B cell (primary cell): Measurements from ENCODE around the gene TACR2. TPM values are rescaled to one million over a fixed set of nuclear protein-coding genes. Genes with fewer than 3 reads are reported as not detected.

Experiments used
- ATAC-seq: fragments of 200-7000 bp; cut with Tn5 transposase; one replicate; pipeline ENCODE4 v1.10.0; 2021; ENCODE audit warnings: low read depth, mild to moderate bottlenecking, moderate number of reproducible peaks, moderate library complexity
- CTCF ChIA-PET: fragments of 350-600 bp; sonication (Branson Sonifier 250); formaldehyde crosslinking; loops from one replicate; lab custom pipeline; 2021; ENCODE audit warnings: antibody characterized with exemption, inconsistent platforms; lab: Charles Lee
- POLR2A ChIA-PET: fragments of 350-600 bp; sonication (Branson Sonifier 250); formaldehyde crosslinking; loops from one replicate; lab custom pipeline; 2021; ENCODE audit warnings: antibody characterized with exemption; lab: Charles Lee
- DNase-seq: peaks from one replicate; pipeline ENCODE4 v3.0.0; 2013
- H2AFZ ChIP-seq: 2 replicates; pipeline ENCODE4 v1.6.1; 2012; ENCODE audit warnings: mild to moderate bottlenecking, low read depth, low read length; ENCODE audit not compliant: insufficient read depth, poor library complexity, severe bottlenecking
- H3K27ac ChIP-seq, 2 donors: 1 replicate in 1 of 2; 2 replicates in 1 of 2; pipeline ENCODE4 v1.5.1; 2012 to 2013; ENCODE audit warnings: low read length in 2 of 2, mild to moderate bottlenecking in 2 of 2, moderate library complexity in 1 of 2
- H3K27me3 ChIP-seq, 4 experiments: fragments of 200-600 bp in 1 of 4; sonication (generic) in 1 of 4; replicated peaks in 1 of 4; 1 replicate in 2 of 4; 2 replicates in 2 of 4; pipeline versions ENCODE4 v1.6.1 to v1.7.0; 2013 to 2016; ENCODE audit warnings: low read length in 3 of 4, mild to moderate bottlenecking in 2 of 4, mixed read lengths in 1 of 4, moderate library complexity in 1 of 4; ENCODE audit not compliant: insufficient read depth in 4 of 4, control insufficient read depth in 3 of 4; ENCODE audit errors: control extremely low read depth in 1 of 4
- H3K36me3 ChIP-seq, 2 experiments: replicated peaks in 1 of 2; 1 replicate in 1 of 2; 2 replicates in 1 of 2; pipeline versions ENCODE4 v1.6.1 to v1.7.1; 2013; ENCODE audit warnings: low read length in 1 of 2; ENCODE audit not compliant: insufficient read depth in 2 of 2, control insufficient read depth in 1 of 2; ENCODE audit errors: control extremely low read depth in 1 of 2, extremely low read depth in 1 of 2
- H3K4me1 ChIP-seq, 2 donors: fragments of 200-600 bp in 1 of 2; sonication (generic) in 1 of 2; 1 replicate in 1 of 2; 2 replicates in 1 of 2; pipeline versions ENCODE4 v1.5.1 to v1.6.1; 2013 to 2017; ENCODE audit warnings: low read length in 2 of 2; ENCODE audit not compliant: control insufficient read depth in 2 of 2, insufficient read depth in 2 of 2
- H3K4me2 ChIP-seq: replicated peaks from 2 replicates; pipeline ENCODE3; 2012; ENCODE audit warnings: mild to moderate bottlenecking, low read depth, low read length; ENCODE audit not compliant: poor library complexity, severe bottlenecking
- H3K4me3 ChIP-seq, 5 experiments: fragments of 200-600 bp in 1 of 5; sonication (generic) in 1 of 5; 1 replicate in 3 of 5; 2 replicates in 2 of 5; pipeline versions ENCODE4 v1.5.1 to v1.7.0; 2011 to 2016; ENCODE audit warnings: low read length in 4 of 5, mild to moderate bottlenecking in 4 of 5, low read depth in 2 of 5, control low read depth in 1 of 5, moderate library complexity in 1 of 5; ENCODE audit not compliant: insufficient read depth in 1 of 5; ENCODE audit errors: control extremely low read depth in 1 of 5, extremely low read depth in 1 of 5
- H3K79me2 ChIP-seq: fragments of 200-600 bp; sonication (generic); one replicate; pipeline ENCODE4 v1.6.0; 2016; ENCODE audit warnings: low read length; ENCODE audit not compliant: control insufficient read depth, insufficient read depth
- H3K9ac ChIP-seq: fragments of 200-600 bp; sonication (generic); 2 replicates; pipeline ENCODE4 v1.6.1; 2017; ENCODE audit warnings: mild to moderate bottlenecking, low read length, moderate library complexity
- H3K9me3 ChIP-seq, 3 donors: one replicate each; pipeline versions ENCODE4 v1.6.1 to v1.7.1; 2013; ENCODE audit warnings: low read length in 2 of 3; ENCODE audit not compliant: control insufficient read depth in 2 of 3, insufficient read depth in 1 of 3; ENCODE audit errors: control extremely low read depth in 1 of 3
- H4K20me1 ChIP-seq: 2 replicates; pipeline ENCODE4 v1.6.0; 2012; ENCODE audit warnings: mild to moderate bottlenecking, low read length; ENCODE audit not compliant: insufficient read depth, control insufficient read depth, poor library complexity, severe bottlenecking
- H3K27ac Mint-ChIP-seq: one replicate; pipeline ENCODE4 v1.8.0; 2021; ENCODE audit warnings: mixed read lengths
- H3K27me3 Mint-ChIP-seq: one replicate; pipeline ENCODE4 v1.8.0; 2021; ENCODE audit warnings: mixed read lengths
- H3K4me1 Mint-ChIP-seq: one replicate; pipeline ENCODE4 v1.8.0; 2021; ENCODE audit warnings: mixed read lengths
- H3K4me3 Mint-ChIP-seq: one replicate; pipeline ENCODE4 v1.8.0; 2021; ENCODE audit warnings: mixed read lengths
- H3K9me3 Mint-ChIP-seq: one replicate; pipeline ENCODE4 v1.8.0; 2022; ENCODE audit warnings: mixed read lengths; ENCODE audit not compliant: insufficient read depth
- CTCF ChIP-seq: fragments of 200-600 bp; IDR thresholded peaks from one replicate; pipeline ENCODE4 v1.8.0; 2022; ENCODE audit warnings: antibody characterized with exemption, mild to moderate bottlenecking
- EZH2 ChIP-seq: IDR thresholded peaks from 2 replicates; pipeline ENCODE4 v1.6.1; 2012; ENCODE audit warnings: borderline replicate concordance, low read depth, mild to moderate bottlenecking, moderate library complexity, low read length; ENCODE audit not compliant: insufficient read depth, poor library complexity, severe bottlenecking
- WGBS: methylation state at CpG from one replicate; pipeline ENCODE4 v1.1.5; 2013; ENCODE audit warnings: missing lambda C conversion rate; ENCODE audit not compliant: insufficient coverage; 5-methylcytosine and 5-hydroxymethylcytosine counted together
- intact Hi-C: fragments of 100-400 bp; cut with micrococcal nuclease; formaldehyde crosslinking; loops from one replicate; pipeline ENCODE4 v1.10.0; 2022
- polyA plus RNA-seq: library from polyadenylated mRNA; depleted of rRNA; stranded (reverse); fragments of >200 nt; gene quantifications from 2 replicates; pipeline ENCODE4 v1.2.3, GENCODE V29; 2012
- total RNA-seq, 2 donors: library from RNA; stranded (reverse); fragments of 120-200 nt in 1 of 2; gene quantifications; 1 replicate in 1 of 2; 2 replicates in 1 of 2; pipeline versions ENCODE4 v1.2.3 to v1.2.4, GENCODE V29; 2013 to 2022

Gene TACR2
- total and polyA plus RNA-seq, 2 donors (not counting 1 experiment from before 2014, with no cell fraction given), result 0.18 TPM; not detected in 1

- Histone ChIP-seq H3K4me2 (peak overlapping the region; percentile 81), H3K9ac (peak overlapping the region; percentile 57), H3K4me3 (peak overlapping the region in 3 of 5 experiments; percentile 36 to 58 (median 42)), H3K27me3 (no peaks in the 10 kb centered on the region), H3K9me3 (peaks cover 0 to 9% (median 0%) of the 10 kb centered on the region in 3 donors), H4K20me1 (no peaks in the 10 kb centered on the region), H3K36me3 (peaks cover 0 to 2% of the 10 kb centered on the region in 2 experiments), H3K27ac (no peak overlapping the region), H3K4me1 (peaks cover 21 to 33% of the 10 kb centered on the region in 2 donors), H3K79me2 (no peaks in the 10 kb centered on the region), H2AFZ (peak overlapping the region; percentile 78)
- no peaks in the 10 kb centered on the region for H3K9me3 Mint-ChIP-seq
- ChIA-PET POLR2A (interaction anchor here (0.8 to 1.6 kb wide), 2 partner anchors 89 to 108 kb away, joined by 7 read pairs; no protein-coding TSS in a partner anchor), CTCF (interaction anchor here (0.5 to 2.2 kb wide), 17 partner anchors 7 to 1170 kb away, joined by 3 to 28 read pairs (median 4); partner anchors contain the start of gene DDX21)
- peak overlapping the region; percentile 41 for H3K27ac Mint-ChIP-seq
- TF ChIP-seq CTCF, result no peak
- TF ChIP-seq EZH2, result no peak
- intact Hi-C loops, result loop anchor here (1.0 to 5.0 kb wide), 6 partner anchors 89 to 740 kb away; partner anchors contain the start of genes CCAR1, KIFBP and TYSND1
- no peak for ATAC-seq
- H3K4me3 Mint-ChIP-seq, result peak overlapping the region; percentile 64
- 65% methylated on average over 10 of the region's 14 CpGs for whole genome bisulfite sequencing
- peaks cover 25% of the 10 kb centered on the region for H3K4me1 Mint-ChIP-seq
- no peaks in the 10 kb centered on the region for H3K27me3 Mint-ChIP-seq
- DNase-seq, result peak; percentile 58
Observed at GRCh38 chr10:69407621-69408301, 9.0 kb downstream of the TACR2 start.
